Neural progenitor cell (in vitro differentiated cells): ENCODE data around the gene P3H3. TPM values are rescaled to one million over a fixed set of nuclear protein-coding genes. Genes with fewer than 3 reads are reported as not detected.
"Not testable (repeated sequence)": the region's sequence is repeated elsewhere in the genome, so short reads cannot be mapped to it uniquely, and the experiment has no call there.

ENCODE experiments used
- DNase-seq: peaks from one replicate; pipeline ENCODE4 v3.0.0-alpha.2; 2016; ENCODE audit warnings: low spot score
- H2AFZ ChIP-seq: fragments of 200-600 bp; sonication (generic); replicated peaks from 2 replicates; pipeline ENCODE4 v1.6.1; 2016; ENCODE audit warnings: antibody characterized with exemption
- H3F3A ChIP-seq: fragments of 200-600 bp; sonication (generic); 2 replicates; pipeline ENCODE4 v1.6.1; 2016; ENCODE audit warnings: antibody characterized with exemption, low read depth
- H3K27ac ChIP-seq: fragments of 200-600 bp; sonication (generic); 2 replicates; pipeline ENCODE4 v1.5.1; 2016; ENCODE audit warnings: mild to moderate bottlenecking
- H3K27me3 ChIP-seq: fragments of 200-600 bp; sonication (generic); 2 replicates; pipeline ENCODE4 v1.6.1; 2016; ENCODE audit warnings: mild to moderate bottlenecking, moderate library complexity
- H3K36me3 ChIP-seq: fragments of 200-600 bp; sonication (generic); 2 replicates; pipeline ENCODE4 v1.5.1; 2016
- H3K4me1 ChIP-seq: fragments of 200-600 bp; sonication (generic); 2 replicates; pipeline ENCODE4 v1.6.1; 2016; ENCODE audit warnings: mixed run types
- H3K4me2 ChIP-seq: fragments of 200-600 bp; sonication (generic); 2 replicates; pipeline ENCODE4 v1.6.1; 2016
- H3K4me3 ChIP-seq: fragments of 200-600 bp; sonication (generic); 2 replicates; pipeline ENCODE4 v1.5.1; 2016
- H3K79me2 ChIP-seq: fragments of 200-600 bp; sonication (generic); 2 replicates; pipeline ENCODE4 v1.6.1; 2016; ENCODE audit warnings: low read depth
- H3K9ac ChIP-seq: fragments of 200-600 bp; sonication (generic); 2 replicates; pipeline ENCODE4 v1.6.1; 2016
- H3K9me3 ChIP-seq: fragments of 200-600 bp; sonication (generic); 2 replicates; pipeline ENCODE4 v1.5.1; 2016; ENCODE audit warnings: low read depth
- H4K20me1 ChIP-seq: fragments of 200-600 bp; sonication (generic); 2 replicates; pipeline ENCODE4 v1.6.1; 2016; ENCODE audit warnings: low read depth
- H3K27ac Mint-ChIP-seq: 3 replicates; pipeline ENCODE4 v1.8.0; 2021; ENCODE audit warnings: mixed read lengths
- H3K27me3 Mint-ChIP-seq: 2 replicates; pipeline ENCODE4 v1.8.0; 2022; ENCODE audit warnings: low read depth, mild to moderate bottlenecking, inconsistent platforms, moderate library complexity, mixed read lengths; ENCODE audit not compliant: insufficient read depth
- H3K36me3 Mint-ChIP-seq: 3 replicates; pipeline ENCODE4 v1.8.0; 2021; ENCODE audit warnings: mixed read lengths
- H3K4me1 Mint-ChIP-seq: 3 replicates; pipeline ENCODE4 v1.8.0; 2021; ENCODE audit warnings: mixed read lengths
- H3K4me3 Mint-ChIP-seq: 3 replicates; pipeline ENCODE4 v1.8.0; 2021; ENCODE audit warnings: mild to moderate bottlenecking, moderate library complexity, mixed read lengths
- H3K9me3 Mint-ChIP-seq: 3 replicates; pipeline ENCODE4 v1.8.0; 2020; ENCODE audit warnings: mixed read lengths
- CTCF ChIP-seq: fragments of 200-600 bp; sonication (generic); IDR thresholded peaks from 2 replicates; pipeline ENCODE4 v1.5.1; 2017; ENCODE audit warnings: antibody characterized with exemption, mild to moderate bottlenecking
- EZH2 ChIP-seq: fragments of 200-600 bp; sonication (generic); IDR thresholded peaks from 2 replicates; pipeline ENCODE4 v1.6.1; 2017; ENCODE audit warnings: antibody characterized with exemption, mild to moderate bottlenecking, moderate library complexity
- EZH2phosphoT487 ChIP-seq: fragments of 200-600 bp; sonication (generic); IDR thresholded peaks from 2 replicates; pipeline ENCODE4 v1.6.1; 2017; ENCODE audit warnings: antibody characterized with exemption
- total RNA-seq: library from RNA; depleted of rRNA; stranded (reverse); fragments of >200 nt; gene quantifications from 2 replicates; pipeline ENCODE4 v1.2.3, GENCODE V29; 2015; ENCODE audit warnings: low replicate concordance

The P3H3 gene
- total RNA-seq, 1 donor from 2014 or later = 14.1 TPM

DNA sequence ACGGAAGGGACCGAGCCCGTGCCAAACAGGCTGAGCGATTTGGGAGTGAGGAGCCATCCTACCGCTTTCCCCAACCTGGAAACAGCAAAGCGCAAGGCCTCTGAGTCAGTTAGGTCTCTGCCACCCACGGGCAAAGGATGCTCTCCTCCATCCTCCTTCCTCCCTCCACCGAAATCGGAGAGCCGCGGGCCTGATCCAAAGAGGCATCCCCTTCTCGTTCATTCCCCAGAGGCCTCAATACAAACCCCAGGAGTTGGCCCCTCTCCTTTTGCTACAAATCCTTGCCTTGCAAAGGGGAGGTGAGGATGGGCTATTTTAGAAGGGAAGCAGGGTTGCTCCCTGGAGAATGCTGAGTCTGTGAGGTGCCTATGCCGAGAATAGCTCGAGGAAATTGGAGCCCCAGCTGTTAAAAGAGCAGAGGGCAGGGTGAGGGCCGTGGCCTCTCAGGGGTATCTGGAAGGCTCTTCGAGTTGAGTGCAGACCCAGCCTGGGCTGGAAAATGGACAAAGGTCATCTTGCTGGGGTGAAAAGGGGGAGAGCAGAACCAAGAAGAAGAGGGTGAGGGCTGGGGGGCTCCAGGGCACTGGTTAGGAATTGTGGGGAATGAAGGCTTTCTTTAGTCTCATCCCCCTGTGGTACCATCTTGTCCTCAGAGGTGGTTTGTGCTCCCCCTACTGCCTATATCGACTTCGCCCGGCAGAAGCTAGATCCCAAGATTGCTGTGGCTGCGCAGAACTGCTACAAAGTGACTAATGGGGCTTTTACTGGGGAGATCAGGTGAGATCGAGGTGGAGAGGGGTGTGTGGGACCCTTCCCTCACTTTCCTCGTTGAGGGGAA, 40.2 kb downstream of the P3H3 start:
- peaks cover 41% of the 10 kb centered on the region for H3K36me3 Mint-ChIP-seq
- H3K27ac ChIP-seq = peak overlapping the region; percentile 26
- peaks cover 45% of the 10 kb centered on the region for H3K79me2 ChIP-seq
- peaks cover 23% of the 10 kb centered on the region for H3K4me1 ChIP-seq
- H3K4me2 ChIP-seq = peak overlapping the region; percentile 100
- H3K9ac ChIP-seq = peak overlapping the region; percentile 73
- DNase-seq = peak; percentile 45
- H3K27me3 Mint-ChIP-seq = peaks cover 20% of the 10 kb centered on the region
- no peaks in the 10 kb centered on the region for H3K36me3 ChIP-seq
- H3K4me3 Mint-ChIP-seq = peak overlapping the region; percentile 94
- no peaks in the 10 kb centered on the region for H3K9me3 Mint-ChIP-seq
- H4K20me1 ChIP-seq = peaks cover 51% of the 10 kb centered on the region
- no peak overlapping the region for H2AFZ ChIP-seq
- peak overlapping the region; percentile 86 for H3K27ac Mint-ChIP-seq
- peak; percentile 35 for TF ChIP-seq CTCF
- TF ChIP-seq EZH2phosphoT487 = no peak
- no peaks in the 10 kb centered on the region for H3K9me3 ChIP-seq
- peak overlapping the region; percentile 96 for H3K4me3 ChIP-seq
- peaks cover 73% of the 10 kb centered on the region for H3F3A ChIP-seq
- H3K4me1 Mint-ChIP-seq = peaks cover 49% of the 10 kb centered on the region
- H3K27me3 ChIP-seq = no peaks in the 10 kb centered on the region

DNA sequence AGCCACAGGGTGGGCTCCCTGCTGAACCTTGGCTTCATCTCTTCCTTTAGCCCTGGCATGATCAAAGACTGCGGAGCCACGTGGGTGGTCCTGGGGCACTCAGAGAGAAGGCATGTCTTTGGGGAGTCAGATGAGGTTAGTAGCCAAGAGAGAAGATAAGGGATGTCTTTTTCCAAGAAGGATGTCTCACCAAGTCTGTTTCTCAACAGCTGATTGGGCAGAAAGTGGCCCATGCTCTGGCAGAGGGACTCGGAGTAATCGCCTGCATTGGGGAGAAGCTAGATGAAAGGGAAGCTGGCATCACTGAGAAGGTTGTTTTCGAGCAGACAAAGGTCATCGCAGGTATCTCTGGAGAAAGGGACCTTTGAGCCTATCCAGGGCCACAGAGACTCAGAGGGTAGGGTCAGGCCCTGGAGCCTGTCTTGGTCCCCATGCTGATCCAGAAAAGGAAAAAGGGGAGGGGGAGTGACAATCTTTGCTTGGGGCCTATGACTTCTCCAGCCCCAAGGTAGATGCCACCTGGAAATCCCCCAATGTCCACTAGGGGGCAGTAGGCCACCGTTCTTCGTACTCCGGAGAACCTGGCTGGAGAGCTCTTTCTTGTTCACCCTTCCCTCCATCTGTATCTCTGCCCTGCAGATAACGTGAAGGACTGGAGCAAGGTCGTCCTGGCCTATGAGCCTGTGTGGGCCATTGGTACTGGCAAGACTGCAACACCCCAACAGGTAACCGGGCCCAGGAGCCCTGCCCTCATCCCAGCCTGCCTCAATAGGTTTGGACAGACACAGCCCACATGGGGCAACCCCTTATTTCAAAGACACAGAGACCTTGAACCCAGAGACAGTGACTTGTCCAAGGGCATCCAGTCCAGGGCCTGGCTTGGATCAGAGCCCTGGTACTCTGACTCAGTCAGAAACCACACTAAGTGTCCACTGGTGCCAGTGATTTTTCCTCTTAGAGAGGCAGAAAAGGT, 41.1 kb downstream of the P3H3 start:
- Histone ChIP-seq H3K79me2 (peaks cover 47% of the 10 kb centered on the region), H3F3A (peaks cover 82% of the 10 kb centered on the region), H3K36me3 (no peaks in the 10 kb centered on the region), H3K9ac (no peak overlapping the region), H3K9me3 (no peaks in the 10 kb centered on the region), H3K27me3 (no peaks in the 10 kb centered on the region), H3K4me2 (peak overlapping the region; percentile 100), H2AFZ (no peak overlapping the region), H3K4me1 (peaks cover 23% of the 10 kb centered on the region), H4K20me1 (peaks cover 51% of the 10 kb centered on the region), H3K4me3 (peak overlapping the region; percentile 96), H3K27ac (no peak overlapping the region)
- Mint-ChIP-seq H3K4me1 (peaks cover 51% of the 10 kb centered on the region), H3K9me3 (no peaks in the 10 kb centered on the region), H3K4me3 (peak overlapping the region; percentile 94), H3K27ac (peak overlapping the region; percentile 86), H3K36me3 (peaks cover 39% of the 10 kb centered on the region), H3K27me3 (peaks cover 20% of the 10 kb centered on the region)
- TF ChIP-seq CTCF (peak; percentile 93), EZH2 (no peak), EZH2phosphoT487 (no peak)
- peak; percentile 90 for DNase-seq

DNA sequence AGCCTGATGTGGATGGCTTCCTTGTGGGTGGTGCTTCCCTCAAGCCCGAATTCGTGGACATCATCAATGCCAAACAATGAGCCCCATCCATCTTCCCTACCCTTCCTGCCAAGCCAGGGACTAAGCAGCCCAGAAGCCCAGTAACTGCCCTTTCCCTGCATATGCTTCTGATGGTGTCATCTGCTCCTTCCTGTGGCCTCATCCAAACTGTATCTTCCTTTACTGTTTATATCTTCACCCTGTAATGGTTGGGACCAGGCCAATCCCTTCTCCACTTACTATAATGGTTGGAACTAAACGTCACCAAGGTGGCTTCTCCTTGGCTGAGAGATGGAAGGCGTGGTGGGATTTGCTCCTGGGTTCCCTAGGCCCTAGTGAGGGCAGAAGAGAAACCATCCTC, 42.1 kb downstream of the P3H3 start:
- Histone ChIP-seq H3K4me1 (peaks cover 23% of the 10 kb centered on the region), H3K79me2 (peaks cover 52% of the 10 kb centered on the region), H3F3A (peaks cover 80% of the 10 kb centered on the region), H4K20me1 (peaks cover 51% of the 10 kb centered on the region)
- Mint-ChIP-seq H3K4me3 (peak overlapping the region; percentile 69), H3K27me3 (peaks cover 17% of the 10 kb centered on the region), H3K36me3 (peaks cover 32% of the 10 kb centered on the region), H3K4me1 (peaks cover 53% of the 10 kb centered on the region)
- H3K27me3 ChIP-seq, H3K9ac ChIP-seq, H3K9me3 Mint-ChIP-seq, H2AFZ ChIP-seq, H3K27ac ChIP-seq, H3K36me3 ChIP-seq, H3K27ac Mint-ChIP-seq, H3K4me3 ChIP-seq, H3K4me2 ChIP-seq, H3K9me3 ChIP-seq, DNase-seq: not testable (repeated sequence)
